ENCODE data around the gene GPR156.
"Not testable (repeated sequence)": the region's sequence is repeated elsewhere in the genome, so short reads cannot be mapped to it uniquely, and the experiment has no call there.

Gene GPR156

GRCh38 chr3:120239644-120240043, 45.4 kb downstream of the GPR156 start:
- Mint-ChIP-seq H3K4me3 (no peak overlapping the region), H3K27me3 (peaks cover 48% of the 10 kb centered on the region), H3K4me1 (ENCODE audit: low read depth) (no peaks in the 10 kb centered on the region), H3K27ac (no peak overlapping the region), H3K9me3 (no peaks in the 10 kb centered on the region), H3K36me3 (ENCODE audit: low read depth) (no peaks in the 10 kb centered on the region)
- DNase-seq: no peak

- Mint-ChIP-seq H3K27me3 (no peaks in the 10 kb centered on the region), H3K9me3 (no peaks in the 10 kb centered on the region), H3K36me3 (ENCODE audit: low read depth) (no peaks in the 10 kb centered on the region), H3K4me3 (no peak overlapping the region), H3K27ac (no peak overlapping the region), H3K4me1 (ENCODE audit: low read depth) (peaks cover 8% of the 10 kb centered on the region)
- no peak for DNase-seq
Measured at GRCh38 chr3:120227710-120228347, 57.2 kb downstream of the GPR156 start.

GRCh38 chr3:120224237-120224636, 60.8 kb downstream of the GPR156 start:
- Mint-ChIP-seq H3K9me3 (no peaks in the 10 kb centered on the region), H3K27me3 (no peaks in the 10 kb centered on the region), H3K36me3 (ENCODE audit: low read depth) (no peaks in the 10 kb centered on the region), H3K4me3 (no peak overlapping the region), H3K27ac (no peak overlapping the region), H3K4me1 (ENCODE audit: low read depth) (peaks cover 8% of the 10 kb centered on the region)
- DNase-seq: no peak

- no peaks in the 10 kb centered on the region for H3K9me3 Mint-ChIP-seq
- no peaks in the 10 kb centered on the region for H3K4me1 Mint-ChIP-seq (ENCODE audit: low read depth)
- H3K36me3 Mint-ChIP-seq (ENCODE audit: low read depth): no peaks in the 10 kb centered on the region
- no peak overlapping the region for H3K27ac Mint-ChIP-seq
- no peaks in the 10 kb centered on the region for H3K27me3 Mint-ChIP-seq
- no peak overlapping the region for H3K4me3 Mint-ChIP-seq
- DNase-seq: no peak
Measured at GRCh38 chr3:120218981-120219380, 66.0 kb downstream of the GPR156 start.

GRCh38 chr3:120216633-120217032, 68.4 kb downstream of the GPR156 start:
- H3K36me3 Mint-ChIP-seq (ENCODE audit: low read depth); H3K4me1 Mint-ChIP-seq (ENCODE audit: low read depth); DNase-seq; H3K27ac Mint-ChIP-seq; H3K9me3 Mint-ChIP-seq; H3K4me3 Mint-ChIP-seq; H3K27me3 Mint-ChIP-seq: not testable (repeated sequence)

GRCh38 chr3:120214176-120214575, 70.8 kb downstream of the GPR156 start:
- DNase-seq: no peak
- Mint-ChIP-seq H3K27me3 (peaks cover 12% of the 10 kb centered on the region), H3K27ac (no peak overlapping the region), H3K9me3 (no peaks in the 10 kb centered on the region), H3K4me1 (ENCODE audit: low read depth) (no peaks in the 10 kb centered on the region), H3K36me3 (ENCODE audit: low read depth) (no peaks in the 10 kb centered on the region), H3K4me3 (no peak overlapping the region)

- Mint-ChIP-seq H3K4me3 (no peak overlapping the region), H3K27me3 (peaks cover 15% of the 10 kb centered on the region)
- no peak for DNase-seq
Measured at GRCh38 chr3:120212505-120212904, 72.5 kb downstream of the GPR156 start.

GRCh38 chr3:120209425-120209824, 75.6 kb downstream of the GPR156 start:
- Mint-ChIP-seq H3K9me3 (no peaks in the 10 kb centered on the region), H3K27ac (no peak overlapping the region), H3K27me3 (peaks cover 15% of the 10 kb centered on the region), H3K36me3 (ENCODE audit: low read depth) (no peaks in the 10 kb centered on the region), H3K4me3 (no peak overlapping the region), H3K4me1 (ENCODE audit: low read depth) (no peaks in the 10 kb centered on the region)
- DNase-seq: no peak

More at GRCh38 chr3:120212505-120212904, 72.5 kb downstream of the GPR156 start:
- H3K36me3 Mint-ChIP-seq (ENCODE audit: low read depth): no peaks in the 10 kb centered on the region
- no peaks in the 10 kb centered on the region for H3K4me1 Mint-ChIP-seq (ENCODE audit: low read depth)
- H3K27ac Mint-ChIP-seq: no peak overlapping the region
- H3K9me3 Mint-ChIP-seq: no peaks in the 10 kb centered on the region

- peaks cover 3% of the 10 kb centered on the region for H3K27me3 Mint-ChIP-seq
- H3K36me3 Mint-ChIP-seq (ENCODE audit: low read depth): no peaks in the 10 kb centered on the region
- no peak overlapping the region for H3K4me3 Mint-ChIP-seq
- H3K9me3 Mint-ChIP-seq: no peaks in the 10 kb centered on the region
- no peaks in the 10 kb centered on the region for H3K4me1 Mint-ChIP-seq (ENCODE audit: low read depth)
- DNase-seq: no peak
- no peak overlapping the region for H3K27ac Mint-ChIP-seq
Measured at GRCh38 chr3:120204338-120204737, 80.7 kb downstream of the GPR156 start.

GRCh38 chr3:120203621-120204020, 81.4 kb downstream of the GPR156 start:
- Mint-ChIP-seq H3K27me3 (peaks cover 3% of the 10 kb centered on the region), H3K27ac (no peak overlapping the region), H3K4me1 (ENCODE audit: low read depth) (no peaks in the 10 kb centered on the region), H3K36me3 (ENCODE audit: low read depth) (no peaks in the 10 kb centered on the region), H3K9me3 (no peaks in the 10 kb centered on the region), H3K4me3 (no peak overlapping the region)
- DNase-seq: no peak

GRCh38 chr3:120203016-120203415, 82.0 kb downstream of the GPR156 start:
- H3K4me1 Mint-ChIP-seq (ENCODE audit: low read depth): no peaks in the 10 kb centered on the region
- no peak overlapping the region for H3K4me3 Mint-ChIP-seq
- peaks cover 2% of the 10 kb centered on the region for H3K27me3 Mint-ChIP-seq
- no peak overlapping the region for H3K27ac Mint-ChIP-seq
- DNase-seq: no peak
- no peaks in the 10 kb centered on the region for H3K36me3 Mint-ChIP-seq (ENCODE audit: low read depth)
- no peaks in the 10 kb centered on the region for H3K9me3 Mint-ChIP-seq

- H3K27ac Mint-ChIP-seq: no peak overlapping the region
- no peak overlapping the region for H3K4me3 Mint-ChIP-seq
- H3K9me3 Mint-ChIP-seq: no peaks in the 10 kb centered on the region
- no peaks in the 10 kb centered on the region for H3K36me3 Mint-ChIP-seq (ENCODE audit: low read depth)
- no peaks in the 10 kb centered on the region for H3K27me3 Mint-ChIP-seq
- no peak for DNase-seq
- no peaks in the 10 kb centered on the region for H3K4me1 Mint-ChIP-seq (ENCODE audit: low read depth)
Measured at GRCh38 chr3:120202363-120202762, 82.7 kb downstream of the GPR156 start.

- H3K4me3 Mint-ChIP-seq: no peak overlapping the region
Measured at GRCh38 chr3:120200493-120201235, 84.4 kb downstream of the GPR156 start.

GRCh38 chr3:120198305-120198878, 86.6 kb downstream of the GPR156 start:
- Mint-ChIP-seq H3K4me3 (no peak overlapping the region), H3K4me1 (ENCODE audit: low read depth) (no peaks in the 10 kb centered on the region), H3K9me3 (no peaks in the 10 kb centered on the region), H3K27me3 (no peaks in the 10 kb centered on the region), H3K27ac (no peak overlapping the region), H3K36me3 (ENCODE audit: low read depth) (no peaks in the 10 kb centered on the region)
- no peak for DNase-seq

More at GRCh38 chr3:120200493-120201235, 84.4 kb downstream of the GPR156 start:
- Mint-ChIP-seq H3K36me3 (ENCODE audit: low read depth) (no peaks in the 10 kb centered on the region), H3K4me1 (ENCODE audit: low read depth) (no peaks in the 10 kb centered on the region), H3K9me3 (no peaks in the 10 kb centered on the region), H3K27me3 (no peaks in the 10 kb centered on the region), H3K27ac (no peak overlapping the region)
- no peak for DNase-seq

GRCh38 chr3:120196812-120197211, 88.2 kb downstream of the GPR156 start:
- no peaks in the 10 kb centered on the region for H3K27me3 Mint-ChIP-seq

More at GRCh38 chr3:120196812-120197211, 88.2 kb downstream of the GPR156 start:
- no peaks in the 10 kb centered on the region for H3K4me1 Mint-ChIP-seq (ENCODE audit: low read depth)
- DNase-seq: no peak
- no peak overlapping the region for H3K27ac Mint-ChIP-seq
- H3K9me3 Mint-ChIP-seq: no peaks in the 10 kb centered on the region
- H3K36me3 Mint-ChIP-seq (ENCODE audit: low read depth): no peaks in the 10 kb centered on the region
- no peak overlapping the region for H3K4me3 Mint-ChIP-seq
